ENCODE measurements around the gene BOLA1. TPM values are rescaled to one million over a fixed set of nuclear protein-coding genes. Genes with fewer than 3 reads are reported as not detected.
"Not testable (repeated sequence)": the region's sequence is repeated elsewhere in the genome, so short reads cannot be mapped to it uniquely, and the experiment has no call there.

Gene BOLA1
- total RNA-seq, 1 donor from 2014 or later = 11.0 TPM

DNA sequence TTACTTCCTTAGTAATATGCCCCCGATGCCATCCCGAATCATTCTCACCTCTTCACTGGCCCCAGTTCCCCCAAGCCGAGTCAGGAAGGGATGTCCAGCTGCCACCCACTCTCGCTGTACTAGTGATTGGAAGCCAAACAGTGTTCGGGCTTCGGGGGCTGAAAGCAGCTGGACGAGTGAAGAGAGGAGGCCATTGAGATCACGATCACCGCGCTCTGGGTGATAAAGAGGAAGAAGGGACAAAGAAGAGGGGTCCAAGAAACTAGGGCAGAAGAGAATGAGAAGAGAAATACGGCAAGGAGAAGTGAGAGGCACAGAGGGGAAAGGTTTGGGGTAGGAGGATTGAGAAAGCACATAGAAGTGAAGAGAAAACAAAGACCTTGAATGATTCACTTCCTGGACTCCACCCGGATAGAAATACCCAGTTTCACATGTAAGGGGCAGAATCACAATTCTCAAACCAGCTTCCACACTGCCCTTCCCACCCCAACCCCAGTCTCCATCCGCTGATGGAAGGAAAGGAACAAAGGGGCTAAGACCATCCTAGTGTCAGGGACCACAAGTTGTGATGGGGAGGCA lies 31.9 kb downstream of the BOLA1 start:
- DNase-seq (ENCODE audit: low read depth) = no peak

DNA sequence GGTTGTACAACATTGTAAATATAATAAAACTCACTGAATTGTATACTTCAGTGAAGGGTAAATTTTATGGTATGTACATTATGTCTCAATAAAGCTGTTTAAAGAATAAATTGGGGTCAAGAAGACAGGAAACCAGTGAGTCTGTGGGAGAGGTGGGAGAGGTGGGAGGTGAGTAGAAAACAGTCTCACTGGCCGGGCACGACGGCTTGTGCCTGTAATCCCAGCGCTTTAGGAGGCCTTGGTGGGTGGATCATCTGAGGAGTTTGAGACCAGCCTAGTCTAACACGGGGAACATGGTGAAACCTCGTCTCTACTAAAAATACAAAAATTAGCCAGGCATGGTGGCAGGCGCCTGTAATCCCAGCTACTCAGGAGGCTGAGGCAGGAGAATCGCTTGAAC lies 33.1 kb downstream of the BOLA1 start:
- DNase-seq (ENCODE audit: low read depth) = no peak

DNA sequence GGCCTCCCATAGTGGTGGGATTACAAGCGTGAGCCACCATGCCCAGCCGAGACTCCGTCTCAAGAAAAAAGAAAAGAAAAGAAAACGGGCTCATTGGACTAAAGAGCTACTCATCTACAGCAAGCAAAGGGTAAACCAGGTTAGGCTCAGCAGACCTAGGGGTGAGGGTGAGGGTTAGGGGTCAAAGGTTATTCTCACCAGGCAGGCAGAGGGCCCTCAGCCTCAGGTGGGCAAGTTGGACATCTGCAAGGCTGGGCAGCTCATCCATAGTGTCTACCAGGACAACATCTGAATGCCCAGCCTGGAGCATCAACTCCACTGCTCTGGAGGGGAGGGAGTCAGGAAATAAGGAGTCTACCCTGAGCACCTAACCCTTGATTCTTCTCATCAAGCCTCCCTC lies 33.8 kb downstream of the BOLA1 start:
- DNase-seq (ENCODE audit: low read depth) = no peak

DNA sequence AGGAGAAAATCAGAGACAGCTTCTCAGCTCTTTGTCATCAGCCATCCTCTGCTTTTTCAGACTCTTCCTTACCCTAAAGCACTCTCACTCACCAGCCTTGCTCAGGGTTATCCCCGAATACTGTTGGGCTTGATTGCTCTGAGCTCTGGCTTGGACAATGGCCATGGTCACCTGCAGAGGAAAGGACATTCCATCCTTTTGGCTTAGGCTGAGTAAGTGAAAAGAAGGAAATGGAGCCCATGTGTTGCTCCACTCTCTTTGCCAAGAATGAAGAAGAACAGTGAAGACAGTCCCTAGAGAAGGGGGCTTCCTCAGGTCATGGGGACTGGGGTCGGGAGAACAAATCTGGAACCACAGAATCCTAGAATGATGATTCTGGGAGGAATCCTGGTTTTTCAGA lies 35.0 kb downstream of the BOLA1 start:
- DNase-seq (ENCODE audit: low read depth) = no peak

DNA sequence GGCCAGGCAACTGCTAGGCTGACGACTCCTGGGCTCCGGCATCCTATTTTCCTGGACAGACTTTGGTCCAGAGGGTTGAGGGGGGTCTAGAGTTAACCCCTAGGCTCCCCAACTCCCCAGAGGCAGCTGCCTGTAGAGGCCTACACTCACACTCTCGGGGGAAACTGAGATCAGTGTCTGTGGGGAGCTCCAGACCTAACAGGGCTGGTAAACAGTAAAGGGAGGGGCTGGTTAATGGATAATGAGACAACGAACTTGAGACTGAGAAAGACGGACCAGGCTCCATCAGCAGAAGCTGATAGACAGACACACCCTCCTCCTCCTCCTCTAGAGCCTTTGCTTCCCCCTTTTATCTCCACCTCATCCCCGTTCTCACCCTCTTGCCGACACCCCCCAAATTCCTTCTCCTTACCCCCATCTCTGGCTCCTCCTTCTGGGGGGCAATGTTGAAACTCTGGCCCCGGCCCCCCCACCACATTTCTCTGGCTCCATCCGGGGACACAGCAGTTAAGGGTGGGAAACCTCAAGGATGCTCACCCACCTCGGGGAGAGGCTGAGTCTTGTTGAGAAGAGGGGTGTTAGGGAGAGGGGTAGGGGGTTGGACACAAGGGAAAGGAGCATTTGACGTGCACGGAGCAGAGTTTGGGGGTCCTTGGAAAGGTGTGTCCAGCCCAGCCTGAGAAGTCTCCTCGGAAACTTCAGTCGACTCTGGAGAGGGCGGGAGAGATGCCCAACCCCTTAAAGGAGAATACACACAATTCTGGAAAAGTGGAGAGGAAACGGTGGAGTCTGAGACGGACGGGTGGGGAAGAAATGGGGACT lies 37.0 kb downstream of the BOLA1 start, which contains the start of gene MTMR11:
Gene MTMR11, minus strand, starts transcription at position 710 of the 822 bp plus-strand sequence. Its CDS starts 232 bp downstream, at position 478.
- DNase-seq (ENCODE audit: low read depth) = peak; percentile 59

DNA sequence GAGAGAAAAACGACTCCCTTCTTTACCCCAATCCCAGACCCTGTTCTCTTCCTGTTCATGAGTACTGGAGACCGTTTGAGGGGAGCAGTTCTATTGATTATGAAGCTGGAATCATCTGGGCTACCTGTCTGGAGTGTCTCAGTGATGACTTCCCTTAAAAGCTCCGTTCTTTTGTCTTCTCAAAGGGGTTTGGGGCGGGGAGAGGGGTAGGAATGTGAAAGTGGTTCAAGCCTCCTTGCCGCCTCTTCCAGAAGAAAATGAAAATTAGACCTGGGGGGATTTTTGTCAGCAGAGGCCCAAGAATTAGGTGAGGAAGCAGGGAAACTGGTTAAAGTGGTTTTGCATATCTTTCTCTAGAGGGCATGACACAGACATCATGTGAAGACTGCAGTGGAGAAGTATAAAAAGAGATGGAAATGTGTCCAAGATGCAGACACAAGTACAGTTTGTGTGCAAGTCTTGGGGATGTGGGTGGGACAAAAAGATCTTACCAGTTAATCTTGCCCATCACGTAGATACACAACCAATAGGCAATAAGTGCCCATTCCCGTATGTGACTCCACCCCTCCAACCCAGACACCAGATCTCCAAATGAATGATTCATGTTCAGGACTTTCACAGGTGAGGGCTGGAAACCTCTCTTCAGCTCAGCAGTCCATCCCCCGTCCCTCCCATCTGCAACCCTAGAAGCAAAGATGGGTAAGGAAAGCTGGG lies 37.8 kb downstream of the BOLA1 start:
- peak; percentile 80 for DNase-seq (ENCODE audit: low read depth)

DNA sequence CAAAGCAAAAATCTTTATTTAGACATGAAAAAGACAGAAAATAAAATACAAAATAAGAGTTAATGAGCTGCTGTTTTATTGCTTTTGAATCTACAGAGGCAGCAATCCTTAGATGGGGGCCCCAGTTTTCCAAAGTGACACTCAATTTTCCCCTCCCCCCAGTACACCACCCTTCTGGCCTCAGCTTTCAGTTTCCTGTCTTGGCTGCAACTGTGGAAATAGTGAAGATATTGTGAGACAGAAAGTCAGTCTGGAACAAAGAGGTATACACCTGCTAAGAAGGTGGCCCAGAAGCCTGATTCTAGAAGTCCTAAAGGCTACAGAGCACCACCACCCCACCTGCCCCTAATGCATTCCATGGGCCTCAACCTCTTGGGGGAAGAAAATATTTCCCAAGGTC lies 38.4 kb downstream of the BOLA1 start:
- no peak for DNase-seq (ENCODE audit: low read depth)

DNA sequence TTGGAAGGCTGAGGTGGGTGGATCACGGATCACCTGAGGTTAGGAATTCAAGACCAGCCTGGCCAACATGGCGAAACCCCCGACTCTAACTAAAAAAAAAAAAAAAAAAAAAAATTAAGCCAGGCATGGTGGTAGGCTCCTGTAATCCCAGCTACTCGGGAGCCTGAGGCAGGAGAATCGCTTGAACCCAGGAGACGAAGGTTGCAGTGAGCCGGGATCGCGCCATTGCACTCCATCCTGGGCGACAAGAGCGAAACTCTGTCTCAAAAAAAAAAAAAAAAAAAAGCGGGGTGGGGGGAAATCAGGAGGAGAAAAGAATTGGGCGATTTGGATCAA lies 39.3 kb downstream of the BOLA1 start:
- not testable (repeated sequence) for DNase-seq (ENCODE audit: low read depth)

DNA sequence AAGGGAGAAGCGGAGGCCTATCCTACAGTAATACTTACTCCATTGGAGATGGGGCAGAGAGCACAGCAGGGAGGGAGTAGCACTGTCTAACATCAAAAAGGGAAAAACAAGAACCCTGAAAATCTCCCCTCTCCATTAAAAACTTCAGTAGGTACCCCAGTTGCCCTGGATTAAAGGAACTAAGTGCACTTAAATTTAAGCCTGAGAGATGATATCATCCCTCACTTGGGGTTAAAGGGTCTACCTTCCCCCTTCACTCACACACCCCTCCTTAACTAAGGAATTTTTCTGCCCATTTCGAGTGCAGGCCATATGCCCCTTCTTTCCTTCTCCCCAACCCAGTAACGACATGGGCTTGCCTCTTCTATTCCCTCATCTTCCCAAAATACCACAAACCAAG lies 41.1 kb downstream of the BOLA1 start:
- no peak for DNase-seq (ENCODE audit: low read depth)

DNA sequence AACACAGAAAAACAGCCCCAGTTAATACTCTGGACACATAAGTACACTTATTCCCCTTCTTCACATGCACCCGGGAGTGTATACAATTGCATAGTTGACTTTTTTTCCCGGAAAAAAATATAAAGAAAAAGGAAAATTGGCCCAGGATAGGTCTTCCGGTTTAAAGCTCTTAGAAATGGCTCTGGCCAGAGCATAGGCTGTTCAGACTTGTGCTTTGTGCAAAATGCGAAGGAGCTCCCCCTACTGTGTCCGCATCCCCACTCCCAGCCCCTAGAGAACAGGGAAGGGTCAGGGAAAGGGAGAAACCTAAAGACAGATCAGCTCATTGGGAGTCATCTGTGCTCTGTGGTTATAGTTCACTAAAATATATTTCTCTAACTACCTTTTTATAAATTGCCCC lies 42.8 kb downstream of the BOLA1 start:
- no peak for DNase-seq (ENCODE audit: low read depth)

DNA sequence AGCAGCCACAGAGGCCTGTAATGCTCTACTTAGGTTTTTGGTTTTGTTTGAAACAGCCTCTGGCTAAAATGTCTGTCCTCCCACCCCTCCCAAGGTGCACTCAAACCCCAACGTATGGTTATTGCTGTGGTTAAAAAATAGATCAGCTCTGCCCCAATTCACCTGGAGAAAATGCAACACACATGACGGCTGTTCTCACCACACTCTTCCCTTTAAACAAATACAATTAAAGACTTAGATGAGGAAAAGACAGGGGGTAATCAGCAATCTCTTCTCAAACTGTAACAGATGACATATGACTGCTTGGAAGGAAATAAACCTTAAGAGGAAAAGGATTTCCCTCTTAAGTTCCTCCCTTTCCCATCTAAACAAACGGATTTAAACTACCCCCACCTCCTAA lies 43.5 kb downstream of the BOLA1 start:
- no peak for DNase-seq (ENCODE audit: low read depth)

DNA sequence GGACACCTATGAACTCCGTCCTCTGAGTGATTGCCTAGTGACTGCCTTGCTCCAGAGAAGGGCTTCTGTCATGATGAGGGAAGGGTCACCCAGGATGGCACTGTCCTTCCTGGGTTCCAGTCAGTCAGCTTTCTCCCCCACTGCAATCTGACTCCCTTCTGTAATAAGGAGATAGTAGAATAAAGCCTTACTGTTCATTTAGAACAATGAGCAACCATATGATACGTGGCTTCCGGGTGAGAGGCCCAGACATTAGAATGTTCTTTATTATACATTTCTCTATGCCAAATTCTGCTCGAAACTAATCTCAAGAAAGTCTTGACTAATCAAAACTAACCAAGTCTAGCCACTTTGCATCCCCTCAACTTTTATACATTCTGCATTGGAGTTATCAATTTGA lies 45.8 kb downstream of the BOLA1 start:
- DNase-seq (ENCODE audit: low read depth) = no peak

DNA sequence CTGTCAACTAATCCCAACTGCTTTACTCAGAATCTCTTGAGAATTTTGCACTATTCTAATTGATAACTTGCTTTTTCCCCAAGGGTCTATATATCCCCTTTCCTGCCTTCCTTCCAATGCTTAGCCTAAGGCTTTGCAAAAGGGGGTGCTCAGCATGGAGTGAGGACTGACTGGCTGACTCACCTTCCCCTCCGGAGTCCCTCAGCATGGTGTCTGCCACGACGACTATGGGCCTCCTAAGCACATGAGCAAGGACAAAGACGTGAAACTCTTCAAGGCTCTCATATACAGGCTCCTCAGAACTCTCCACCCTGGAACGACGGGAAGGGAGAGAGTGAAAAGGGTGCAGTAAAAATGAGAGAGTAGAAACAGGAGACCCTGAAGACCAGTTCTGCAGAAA lies 50.5 kb downstream of the BOLA1 start:
- no peak for DNase-seq (ENCODE audit: low read depth)

Other genes with a start within 250 kb of the BOLA1 start
- gene FCGR1A, start 116.9 kb upstream of the BOLA1 start, total RNA-seq = not detected in 2 replicates
- 1.6 and 1.7 TPM in 2 replicates for gene SV2A, start 18.3 kb downstream of the BOLA1 start, total RNA-seq
- gene SF3B4, start 28.2 kb downstream of the BOLA1 start, total RNA-seq = 10.2 and 20.0 TPM in 2 replicates
- gene MTMR11, start 37.3 kb downstream of the BOLA1 start, total RNA-seq = 5.6 and 7.3 TPM in 2 replicates
- gene OTUD7B, start 111.2 kb downstream of the BOLA1 start, total RNA-seq = 11.3 and 29.5 TPM in 2 replicates
- gene VPS45, start 168.2 kb downstream of the BOLA1 start, total RNA-seq = 35.4 and 46.3 TPM in 2 replicates

Data from renal cortical epithelial cell (primary cell).